GM23248 (cell line): Measurements from ENCODE around the gene KLHL41.

Source experiments
- EZH2 ChIP-seq: fragments of 200-600 bp; sonication (generic); IDR thresholded peaks from 2 replicates; pipeline ENCODE4 v1.6.1; 2018; ENCODE audit warnings: antibody characterized with exemption, mild to moderate bottlenecking; ENCODE audit not compliant: insufficient read depth, poor library complexity, severe bottlenecking
- EZH2phosphoT487 ChIP-seq: fragments of 200-600 bp; sonication (generic); IDR thresholded peaks from 2 replicates; pipeline ENCODE4 v1.6.1; 2018; ENCODE audit warnings: antibody characterized with exemption, moderate library complexity, mild to moderate bottlenecking, low read depth; ENCODE audit not compliant: insufficient read depth

DNA sequence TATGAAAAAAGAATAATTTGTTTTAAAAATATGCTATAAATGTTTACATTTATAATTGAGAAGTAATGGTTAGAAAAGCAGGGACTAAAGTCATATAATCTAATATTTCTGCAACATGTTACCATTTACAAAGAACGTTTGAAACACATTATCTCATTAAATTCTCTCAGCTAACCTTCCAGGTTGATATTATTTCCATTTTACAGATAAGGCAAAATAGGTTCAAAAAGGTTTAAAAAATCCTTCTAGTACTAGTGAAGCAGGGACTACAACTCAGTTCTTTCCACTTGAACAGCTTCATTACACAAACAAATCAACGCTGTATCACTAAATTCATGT is 63.3 kb downstream of the KLHL41 start:
- TF ChIP-seq EZH2 (no peak), EZH2phosphoT487 (no peak)
